Heart right ventricle (tissue), 16 donors: Measurements from ENCODE around the gene UTP11. TPM values are rescaled to one million over a fixed set of nuclear protein-coding genes. Genes with fewer than 3 reads are reported as not detected.

Experiments used
- ATAC-seq, 8 donors: fragments of 200-7000 bp; cut with Tn5 transposase; one replicate each; pipeline ENCODE4 v1.9.1; 2020; ENCODE audit warnings: mild to moderate bottlenecking in 8 of 8, moderate library complexity in 8 of 8, moderate number of reproducible peaks in 1 of 8
- DNase-seq, 2 donors: peaks; one replicate each; pipeline ENCODE4 v3.0.0-alpha.2; 2020
- H3K27ac ChIP-seq, 10 donors: fragments of 200-600 bp; sonication (generic) in 2 of 10; one replicate each; pipeline versions ENCODE4 v1.5.0 to v1.8.0; 2020 to 2022; ENCODE audit warnings: mild to moderate bottlenecking in 3 of 10
- H3K27me3 ChIP-seq, 7 donors: fragments of 200-600 bp; one replicate each; pipeline ENCODE4 v1.8.0; 2021 to 2022; ENCODE audit warnings: mild to moderate bottlenecking in 2 of 7
- H3K36me3 ChIP-seq, 9 donors: fragments of 200-600 bp; sonication (generic) in 1 of 9; one replicate each; pipeline versions ENCODE4 v1.5.0 to v1.8.0; 2020 to 2022; ENCODE audit warnings: mild to moderate bottlenecking in 2 of 9
- H3K4me1 ChIP-seq, 9 donors: fragments of 200-600 bp; sonication (generic) in 1 of 9; one replicate each; pipeline versions ENCODE4 v1.5.0 to v1.8.0; 2020 to 2022; ENCODE audit warnings: mild to moderate bottlenecking in 4 of 9
- H3K4me3 ChIP-seq, 10 donors: fragments of 200-600 bp; sonication (generic) in 2 of 10; one replicate each; pipeline versions ENCODE4 v1.5.0 to v1.8.0; 2020 to 2022; ENCODE audit warnings: mild to moderate bottlenecking in 7 of 10, moderate library complexity in 2 of 10
- H3K9me3 ChIP-seq, 11 donors: fragments of 200-600 bp in 10 of 11; sonication (generic) in 2 of 11; one replicate each; pipeline versions ENCODE4 v1.5.0 to v1.8.0; 2013 to 2022; ENCODE audit warnings: mild to moderate bottlenecking in 2 of 11, control low read depth in 1 of 11, moderate library complexity in 1 of 11
- CTCF ChIP-seq, 9 donors: fragments of 200-600 bp; sonication (generic) in 2 of 9; IDR thresholded peaks; one replicate each; pipeline versions ENCODE4 v1.5.0 to v1.8.0; 2021 to 2022; ENCODE audit warnings: antibody characterized with exemption in 9 of 9, mild to moderate bottlenecking in 5 of 9, moderate library complexity in 1 of 9
- WGBS, 2 donors: extraction: QIAGEN DNeasy Blood & Tissue Kit; methylation state at CpG; one replicate each; pipeline ENCODE4 v1.1.7; 2013; ENCODE audit warnings: inconsistent platforms in 1 of 2; 5-methylcytosine and 5-hydroxymethylcytosine counted together
- intact Hi-C, 10 donors: fragments of 100-400 bp; cut with DNase I; formaldehyde crosslinking; loops; one replicate each; pipeline versions ENCODE4 v1.11.1 to v1.14.2; 2022
- polyA plus RNA-seq, 2 donors: library from polyadenylated mRNA; stranded (reverse); fragments of 200-250 nt; gene quantifications; one replicate each; pipeline ENCODE4 v1.2.3, GENCODE V29; 2013
- total RNA-seq, 10 donors: library from RNA; stranded (reverse); fragmentation: NEBNext Ultra II Directional in 3 of 10; extraction: Animal tissue kit (Norgen Biotek cat#: 25700) in 3 of 10; gene quantifications; one replicate each; pipeline versions ENCODE4 v1.2.1 to v1.2.4, GENCODE V29; 2021 to 2023
- donor health status: Arrhythmogenic right ventricular cardiomyopathy.
- donor health status: ischemic (EF 13 %, LVEDD 7.1; RV severe dilation, severe dysfunction).
- donor health status: healthy with polysubstance abuse.
- donor health status: DM: no; HTN: yes; CAD: no.
- donor health status: DM: no; HTN: no; CAD: no.
- donor health status: ischemic (EF 25% LVEDD 6.9; RV normal size, moderate dysfunction).
- donor health status: ischemic (EF 25% LVEDD 5.7; RV mildly dilated, moderate dysfunction).
- donor health status: healthy.
- donor health status: DM: yes; HTN: yes; CAD: no.
- donor health status: Ischemic cardiomyopathy.
- donor health status: ischemic (EF 35%, LVEDD 5.7; RV mildly dilated, moderate dysfunction).
- donor health status: nonischemic (EF 11% LVEDD 7.7; RV severe dilation, severe dysfunction).
- donor health status: DM: yes; HTN: yes; CAD: no.
- donor health status: PGD.
- donor health status: ischemic (EF 29% LVEDD 5.4; RV normal size, mild dysfunction).
- donor health status: nonischemic (EF 23%, LVEDD 6.1; RV moderate dilation, normal function).

The UTP11 gene
- total and polyA plus RNA-seq, 12 donors: 22.9 to 59.8 (median 35.8) TPM

DNA sequence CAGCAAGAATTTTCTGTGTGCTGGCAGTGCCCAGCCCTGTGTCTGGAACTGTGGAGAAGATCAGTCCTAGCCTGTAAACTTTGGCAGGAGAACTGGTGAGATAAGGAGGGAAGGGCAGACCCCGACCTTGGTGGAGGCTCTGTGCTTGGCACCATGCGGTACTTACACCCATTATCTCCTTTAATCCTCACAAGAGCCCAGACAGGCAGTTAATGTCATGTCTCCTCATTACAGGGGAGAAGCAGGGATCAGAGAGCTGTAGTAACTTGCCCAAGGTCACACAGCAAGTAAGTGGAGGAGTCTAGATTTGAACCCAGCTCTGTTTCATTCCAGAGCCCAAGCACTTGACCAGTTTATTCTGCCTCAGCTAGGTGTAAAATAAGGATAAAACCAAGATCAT is 48.0 kb downstream of the UTP11 start:
- 42 to 53% methylated on average over 2 of the region's 2 CpGs for WGBS, 2 donors
- intact Hi-C loops: no loop called here
- H3K27me3 ChIP-seq: peaks cover 0 to 7% (median 2%) of the 10 kb centered on the region in 7 donors
- no peaks in the 10 kb centered on the region for H3K36me3 ChIP-seq
- DNase-seq (no peak), ATAC-seq (no peak)
- H3K4me1 ChIP-seq: no peaks in the 10 kb centered on the region
- H3K4me3 ChIP-seq: no peak overlapping the region
- no peaks in the 10 kb centered on the region for H3K9me3 ChIP-seq
- TF ChIP-seq CTCF (IDR thresholded peaks at IDR 0.05): no peak
- H3K27ac ChIP-seq: no peak overlapping the region

GRCh38 chr1:38061290-38061689 is 48.8 kb downstream of the UTP11 start:
- no peaks in the 10 kb centered on the region for H3K36me3 ChIP-seq
- intact Hi-C loops: no loop called here
- H3K27me3 ChIP-seq: peaks cover 0 to 9% (median 3%) of the 10 kb centered on the region in 7 donors
- DNase-seq (no peak), ATAC-seq (no peak)
- no peak overlapping the region for H3K4me3 ChIP-seq
- no peak for TF ChIP-seq CTCF (IDR thresholded peaks at IDR 0.05)
- no peak overlapping the region for H3K27ac ChIP-seq
- WGBS, 2 donors: 93 to 94% methylated on average over 1 of the region's 1 CpG
- H3K9me3 ChIP-seq: no peaks in the 10 kb centered on the region
- no peaks in the 10 kb centered on the region for H3K4me1 ChIP-seq

DNA sequence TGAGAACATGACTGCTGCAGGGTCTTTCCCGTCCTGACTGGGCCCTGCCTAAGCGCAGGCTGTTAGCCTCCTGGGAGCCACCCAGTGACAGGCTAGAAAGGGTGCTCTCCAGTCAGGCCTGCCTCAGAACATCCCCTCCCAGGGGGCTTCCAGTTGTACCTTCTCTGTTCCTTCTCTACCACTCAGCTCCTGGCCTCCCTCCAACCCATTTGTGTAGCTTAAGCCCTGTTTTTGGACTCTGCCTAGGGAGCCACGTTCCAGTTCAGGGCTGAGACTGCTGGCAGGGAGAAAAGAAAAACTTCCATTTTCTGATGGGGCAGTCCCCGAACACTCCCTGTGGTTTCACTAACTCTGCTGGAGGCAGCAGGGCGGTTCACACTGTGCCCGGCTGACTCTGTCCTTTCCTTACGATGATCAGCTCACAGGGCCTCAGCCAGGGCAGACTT is 49.4 kb downstream of the UTP11 start:
- peaks cover 0 to 11% (median 3%) of the 10 kb centered on the region in 7 donors for H3K27me3 ChIP-seq
- TF ChIP-seq CTCF (IDR thresholded peaks at IDR 0.05): no peak
- intact Hi-C loops: no loop called here
- DNase-seq (no peak), ATAC-seq (no peak)
- H3K4me1 ChIP-seq: no peaks in the 10 kb centered on the region
- no peaks in the 10 kb centered on the region for H3K36me3 ChIP-seq
- H3K9me3 ChIP-seq: no peaks in the 10 kb centered on the region
- no peak overlapping the region for H3K4me3 ChIP-seq
- H3K27ac ChIP-seq: no peak overlapping the region
- WGBS, 2 donors: 74 to 78% methylated on average over 7 of the region's 7 CpGs

DNA sequence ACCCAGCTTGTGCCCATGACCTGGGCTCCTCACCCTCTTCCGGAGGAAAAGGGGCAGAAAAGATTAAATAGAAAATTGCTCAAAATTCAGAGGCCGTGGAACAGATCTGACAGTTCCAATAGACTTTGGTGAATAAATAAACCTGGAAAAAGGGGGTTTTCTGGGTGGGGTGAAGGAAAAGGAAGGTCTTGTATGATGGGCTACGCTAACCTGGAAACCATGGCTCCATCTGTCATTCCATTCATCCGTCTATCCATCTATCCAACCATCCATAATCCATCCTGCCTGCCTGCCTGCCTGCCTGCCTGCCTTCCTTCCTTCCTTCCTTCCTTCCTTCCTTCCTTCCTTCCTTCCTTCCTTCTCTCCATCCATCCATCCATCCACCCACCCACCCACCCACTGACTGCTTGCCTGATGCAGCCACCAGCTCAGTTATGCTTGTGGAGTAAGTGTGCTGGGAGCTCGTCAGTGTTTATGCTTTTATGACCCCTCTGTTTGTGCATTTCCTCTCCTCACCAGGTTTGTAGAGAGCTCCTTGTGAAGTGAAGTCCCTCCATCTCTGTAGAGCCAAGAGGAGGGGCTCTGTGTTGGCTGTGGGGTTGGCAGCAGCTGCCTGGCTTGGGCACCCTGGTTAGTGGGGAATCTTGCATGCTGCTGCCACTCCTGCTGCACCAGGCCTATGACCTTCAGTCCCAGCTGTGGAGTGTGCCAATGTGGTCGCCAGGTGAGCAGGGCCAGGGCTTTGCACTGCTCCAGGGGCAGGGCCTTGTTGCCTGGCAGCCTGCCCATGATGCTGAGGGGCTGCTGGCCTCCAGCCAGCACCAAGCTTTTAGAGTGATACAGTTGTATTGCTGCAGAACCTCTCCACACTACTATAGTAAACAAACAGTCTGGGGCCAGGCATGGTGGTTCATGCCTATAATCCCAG is 50.1 kb downstream of the UTP11 start:
- DNase-seq: no peak
- Histone ChIP-seq H3K27me3 (peaks cover 0 to 18% (median 3%) of the 10 kb centered on the region in 7 donors), H3K4me1 (no peaks in the 10 kb centered on the region), H3K4me3 (no peak overlapping the region), H3K9me3 (no peaks in the 10 kb centered on the region), H3K27ac (no peak overlapping the region), H3K36me3 (no peaks in the 10 kb centered on the region)
- intact Hi-C loops: no loop called here
- TF ChIP-seq CTCF (IDR thresholded peaks at IDR 0.05): no peak
- WGBS, 2 donors: 85 to 88% methylated on average over 6 of the region's 6 CpGs
- no peak for ATAC-seq
